Measurements from ENCODE around the gene HDAC4. TPM values are rescaled to one million over a fixed set of nuclear protein-coding genes. Genes with fewer than 3 reads are reported as not detected.

HDAC4 gene
- total and polyA plus RNA-seq, 9 donors: 10.1 to 17.6 (median 13.3) TPM

DNA sequence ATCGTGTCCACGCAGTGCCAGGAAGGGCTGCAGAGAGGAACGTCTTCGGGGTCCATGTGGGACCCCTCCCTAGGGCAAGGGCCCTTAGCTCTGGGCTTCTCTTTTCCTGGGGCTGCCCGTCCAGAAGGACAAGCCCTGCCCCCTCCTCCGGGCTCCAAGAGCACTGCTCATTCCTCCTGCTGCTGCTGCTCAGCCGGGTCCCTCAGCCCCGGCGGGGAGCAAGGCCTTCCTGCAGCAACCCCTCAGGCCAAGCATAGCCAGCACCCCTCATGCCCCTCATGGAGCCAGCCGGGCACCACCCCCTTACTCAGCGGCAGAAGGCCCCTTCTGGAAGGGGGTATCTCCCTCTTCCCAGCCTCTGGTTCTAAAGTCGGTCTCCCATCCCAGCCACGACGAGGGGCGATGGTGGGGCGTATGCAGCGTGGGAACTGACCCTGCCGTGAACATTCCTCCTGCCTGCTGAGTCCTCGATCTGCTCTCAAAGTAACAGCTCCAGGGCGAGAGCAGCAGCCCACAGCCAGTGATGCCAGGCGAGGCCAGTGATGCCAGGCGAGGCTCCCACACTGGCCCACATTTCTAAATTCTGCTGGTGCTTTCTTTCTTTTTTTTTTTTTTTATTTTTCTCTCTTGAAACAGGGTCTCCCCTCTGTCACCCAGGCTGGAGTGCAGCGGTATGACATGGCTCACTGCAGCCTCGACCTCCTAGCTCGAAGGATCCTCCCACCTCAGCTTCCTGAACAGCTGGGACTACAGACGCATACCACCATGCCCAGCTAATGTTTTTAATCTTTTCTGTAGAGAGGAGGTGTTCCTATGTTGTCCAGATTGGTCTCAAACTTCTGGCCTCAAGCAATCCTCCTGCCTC lies 99.7 kb downstream of the HDAC4 start:
- H3K36me3 ChIP-seq (ENCODE audit: control insufficient read depth, insufficient read depth, low read length): peaks cover 12% of the 10 kb centered on the region
- no peaks in the 10 kb centered on the region for H3K9me3 ChIP-seq (replicated peaks; ENCODE audit: control insufficient read depth, low read depth, low read length)
- no peak for DNase-seq
- 74% methylated on average over 17 of the region's 26 CpGs for WGBS (ENCODE audit: insufficient coverage)
- H3K4me1 ChIP-seq (ENCODE audit: control insufficient read depth, insufficient read depth, low read length): peaks cover 80% of the 10 kb centered on the region
- no peak overlapping the region for H3K4me3 ChIP-seq (ENCODE audit: low read length)
- peak overlapping the region; percentile 29 for H3K27ac ChIP-seq (ENCODE audit: low read length)
- H3K27me3 ChIP-seq (ENCODE audit: control insufficient read depth, insufficient read depth, low read length): no peaks in the 10 kb centered on the region

DNA sequence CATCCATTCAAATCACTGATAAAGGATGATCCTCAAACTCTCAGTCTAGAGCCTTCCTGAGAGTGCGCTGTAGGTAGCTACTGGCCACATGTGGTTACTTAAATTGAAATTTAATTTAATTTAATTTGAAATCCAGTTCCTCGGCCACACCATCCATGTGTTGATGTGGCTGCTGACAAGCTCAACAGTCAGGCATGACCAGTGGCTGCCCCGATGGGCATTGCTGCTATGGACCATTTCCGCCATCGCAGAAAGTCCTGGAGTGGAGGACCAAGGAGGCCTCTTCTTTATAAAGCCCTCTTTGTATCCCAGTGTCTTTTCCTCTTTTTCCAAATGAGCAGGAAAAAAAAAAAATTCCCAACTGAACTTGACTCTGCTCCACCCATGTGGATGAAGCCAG lies 100.6 kb downstream of the HDAC4 start:
- Histone ChIP-seq H3K27ac (ENCODE audit: low read length) (peak overlapping the region; percentile 29), H3K4me1 (ENCODE audit: control insufficient read depth, insufficient read depth, low read length) (peaks cover 77% of the 10 kb centered on the region)

DNA sequence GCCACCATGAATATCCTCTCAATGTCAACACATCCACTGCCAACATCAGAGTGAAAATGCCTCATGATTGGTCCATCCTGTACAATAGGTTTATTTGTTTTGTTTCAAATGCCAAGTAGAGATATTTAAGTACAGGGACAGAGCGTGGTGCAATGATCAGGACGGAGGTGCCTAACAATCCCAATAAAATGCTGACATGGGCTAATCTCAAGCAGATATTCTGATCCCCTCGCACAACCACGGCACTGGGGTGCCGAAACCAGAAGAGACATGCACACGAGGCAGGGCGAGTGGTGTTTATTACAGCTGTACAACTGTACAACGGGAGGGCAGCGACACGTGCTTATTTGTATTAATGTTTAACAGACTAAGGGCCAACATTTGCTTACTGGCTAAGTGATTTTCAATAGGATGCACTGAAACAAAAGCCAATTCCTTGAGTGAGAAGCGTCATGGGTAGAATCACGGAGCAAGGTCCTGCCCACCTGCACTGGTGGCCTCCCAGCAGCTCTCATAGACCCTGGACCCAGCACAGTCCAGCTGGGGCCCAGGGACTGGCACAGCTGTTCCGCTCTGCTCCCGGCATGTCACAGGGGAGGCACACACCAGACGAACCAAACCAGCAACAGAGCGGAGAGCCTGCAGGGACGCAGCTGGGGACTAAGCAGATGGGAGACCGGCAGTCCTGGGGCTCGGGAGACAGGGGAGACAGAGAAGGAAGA lies 101.4 kb downstream of the HDAC4 start:
- peaks cover 8% of the 10 kb centered on the region for H3K36me3 ChIP-seq (ENCODE audit: control insufficient read depth, insufficient read depth, low read length)
- DNase-seq: no peak
- 57% methylated on average over 18 of the region's 19 CpGs for WGBS (ENCODE audit: insufficient coverage)
- H3K9me3 ChIP-seq (replicated peaks; ENCODE audit: control insufficient read depth, low read depth, low read length): no peaks in the 10 kb centered on the region
- no peak overlapping the region for H3K4me3 ChIP-seq (ENCODE audit: low read length)
- H3K4me1 ChIP-seq (ENCODE audit: control insufficient read depth, insufficient read depth, low read length): peaks cover 73% of the 10 kb centered on the region
- H3K27ac ChIP-seq (ENCODE audit: low read length): peak overlapping the region; percentile 29
- H3K27me3 ChIP-seq (ENCODE audit: control insufficient read depth, insufficient read depth, low read length): no peaks in the 10 kb centered on the region

More for the DNA sequence above, 100.6 kb downstream of the HDAC4 start:
- H3K9me3 ChIP-seq (replicated peaks; ENCODE audit: control insufficient read depth, low read depth, low read length): no peaks in the 10 kb centered on the region
- no peak for DNase-seq
- no peak overlapping the region for H3K4me3 ChIP-seq (ENCODE audit: low read length)
- no peaks in the 10 kb centered on the region for H3K27me3 ChIP-seq (ENCODE audit: control insufficient read depth, insufficient read depth, low read length)
- WGBS (ENCODE audit: insufficient coverage): 96% methylated on average over 3 of the region's 5 CpGs
- H3K36me3 ChIP-seq (ENCODE audit: control insufficient read depth, insufficient read depth, low read length): peaks cover 12% of the 10 kb centered on the region

DNA sequence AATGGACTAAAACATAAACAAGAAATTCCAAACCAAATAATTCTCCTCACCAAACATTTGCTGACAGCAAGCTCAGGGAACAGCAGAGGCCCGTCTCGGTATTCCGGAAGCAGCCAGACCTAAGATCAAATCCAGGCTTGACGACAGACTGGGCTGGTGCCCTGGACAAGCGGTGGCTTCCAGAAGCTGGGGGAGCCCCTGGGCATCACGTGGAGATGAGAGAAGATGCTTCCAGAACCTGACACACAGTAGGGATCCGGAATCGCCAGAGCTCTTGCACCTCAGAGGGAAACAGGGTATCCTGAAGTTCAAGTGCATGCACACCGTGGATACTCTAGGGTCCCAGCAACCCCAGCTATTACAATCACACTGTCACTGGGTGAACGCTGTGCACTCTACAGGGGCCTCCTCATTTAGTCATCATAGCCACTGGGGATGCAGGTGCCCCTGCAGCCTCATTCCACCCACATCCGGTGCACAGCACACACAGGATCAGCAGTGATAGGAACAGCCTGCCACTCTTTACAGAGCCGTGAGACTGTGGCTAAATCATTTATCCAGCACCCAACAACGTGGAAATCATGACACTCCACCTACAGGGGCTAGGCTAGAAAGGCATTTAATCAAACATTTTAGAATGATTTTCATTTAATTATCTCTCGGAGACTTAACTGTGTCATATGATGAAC lies 102.6 kb downstream of the HDAC4 start:
- no peaks in the 10 kb centered on the region for H3K9me3 ChIP-seq (replicated peaks; ENCODE audit: control insufficient read depth, low read depth, low read length)
- peaks cover 74% of the 10 kb centered on the region for H3K4me1 ChIP-seq (ENCODE audit: control insufficient read depth, insufficient read depth, low read length)
- WGBS (ENCODE audit: insufficient coverage): 86% methylated on average over 11 of the region's 14 CpGs
- H3K27me3 ChIP-seq (ENCODE audit: control insufficient read depth, insufficient read depth, low read length): no peaks in the 10 kb centered on the region
- H3K4me3 ChIP-seq (ENCODE audit: low read length): no peak overlapping the region
- no peak for DNase-seq
- peaks cover 8% of the 10 kb centered on the region for H3K36me3 ChIP-seq (ENCODE audit: control insufficient read depth, insufficient read depth, low read length)
- no peak overlapping the region for H3K27ac ChIP-seq (ENCODE audit: low read length)

DNA sequence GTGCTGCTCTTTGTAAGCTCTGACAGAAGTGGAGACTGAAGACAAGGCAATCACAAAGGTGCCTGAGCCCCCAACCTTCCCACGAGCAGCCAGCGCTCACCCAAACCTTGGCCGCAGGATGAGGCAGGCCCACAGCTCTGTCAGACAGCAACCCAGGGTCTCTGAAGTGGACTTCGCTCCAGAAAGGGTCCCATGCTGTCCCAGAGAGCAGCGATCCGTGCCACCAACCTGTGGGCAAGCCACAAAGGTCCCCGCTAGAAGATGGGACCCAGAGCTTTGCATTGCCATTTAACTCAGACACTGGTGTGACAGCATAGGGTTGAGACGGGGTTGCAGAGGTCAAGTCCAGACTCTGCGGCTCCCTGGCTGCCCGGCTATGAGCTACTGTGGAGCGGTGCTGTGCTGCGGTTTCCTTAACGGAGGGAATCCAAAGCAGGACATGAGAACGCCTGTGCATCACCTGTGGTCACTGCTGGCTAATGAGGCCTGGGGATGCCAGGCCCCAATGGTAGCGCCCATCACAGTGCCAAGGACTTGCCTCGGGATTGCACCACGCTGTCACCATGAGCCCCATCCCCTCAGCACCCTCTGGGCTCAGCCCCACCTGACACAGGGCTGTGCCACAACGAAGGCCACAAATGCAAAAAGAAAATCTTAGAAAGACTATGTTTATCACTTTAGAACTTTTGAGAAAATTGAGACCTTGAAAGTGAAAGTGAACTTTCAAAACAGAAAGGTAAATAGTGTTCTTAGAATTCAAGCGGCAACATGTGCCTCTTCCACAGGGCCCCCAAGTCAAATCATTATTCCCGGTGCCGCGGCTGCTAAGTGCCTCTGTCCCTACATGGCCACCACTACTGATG lies 103.4 kb downstream of the HDAC4 start:
- Histone ChIP-seq H3K27me3 (ENCODE audit: control insufficient read depth, insufficient read depth, low read length) (no peaks in the 10 kb centered on the region), H3K36me3 (ENCODE audit: control insufficient read depth, insufficient read depth, low read length) (peaks cover 5% of the 10 kb centered on the region), H3K9me3 (replicated peaks; ENCODE audit: control insufficient read depth, low read depth, low read length) (no peaks in the 10 kb centered on the region), H3K27ac (ENCODE audit: low read length) (no peak overlapping the region), H3K4me3 (ENCODE audit: low read length) (no peak overlapping the region), H3K4me1 (ENCODE audit: control insufficient read depth, insufficient read depth, low read length) (peaks cover 74% of the 10 kb centered on the region)
- WGBS (ENCODE audit: insufficient coverage): 88% methylated on average over 16 of the region's 22 CpGs
- DNase-seq: no peak

DNA sequence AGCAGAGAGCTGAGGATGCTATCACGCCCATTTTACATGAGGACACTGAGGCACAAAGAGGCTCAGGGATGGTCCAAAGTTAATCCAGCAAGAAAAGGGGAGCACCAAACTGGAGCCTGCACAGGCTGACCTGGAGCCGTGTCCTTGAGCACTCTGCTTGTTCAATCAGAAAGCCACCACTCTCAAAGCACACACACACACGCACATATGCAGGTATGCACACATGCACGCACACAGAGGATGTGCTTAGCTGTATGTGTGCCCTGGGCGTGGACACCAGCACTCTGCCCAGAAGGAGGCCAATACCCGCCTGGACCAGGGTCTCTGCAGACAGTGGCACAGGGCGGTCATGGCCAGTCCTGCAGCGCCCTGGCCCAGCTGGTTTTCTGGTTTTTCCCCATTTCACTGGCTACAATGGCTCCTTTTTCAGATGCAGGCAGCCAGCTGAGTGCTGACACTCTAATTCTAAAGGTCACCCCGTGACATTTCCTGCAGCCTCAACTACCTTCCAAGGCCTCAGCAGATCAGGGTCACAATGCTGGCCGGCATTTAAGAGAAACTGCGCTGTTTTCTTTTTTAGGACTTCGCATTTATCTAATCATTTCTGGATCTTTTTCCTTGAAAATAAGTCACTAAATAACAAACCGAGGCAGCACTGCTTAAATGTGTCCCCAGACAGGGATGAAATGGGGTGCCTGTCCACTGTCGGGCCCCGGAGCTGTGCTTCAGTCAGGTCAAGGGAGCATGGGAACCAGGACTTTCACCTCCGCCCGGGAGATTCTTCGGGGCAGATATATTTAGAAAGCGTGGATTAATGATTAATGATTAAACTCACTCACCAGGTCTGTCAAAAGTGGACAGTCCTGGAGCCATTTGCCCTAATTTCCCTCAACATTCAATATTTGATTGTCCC lies 104.5 kb downstream of the HDAC4 start:
- peaks cover 2% of the 10 kb centered on the region for H3K36me3 ChIP-seq (ENCODE audit: control insufficient read depth, insufficient read depth, low read length)
- WGBS (ENCODE audit: insufficient coverage): 81% methylated on average over 14 of the region's 19 CpGs
- H3K4me1 ChIP-seq (ENCODE audit: control insufficient read depth, insufficient read depth, low read length): peaks cover 75% of the 10 kb centered on the region
- no peak overlapping the region for H3K4me3 ChIP-seq (ENCODE audit: low read length)
- no peak overlapping the region for H3K27ac ChIP-seq (ENCODE audit: low read length)
- no peaks in the 10 kb centered on the region for H3K9me3 ChIP-seq (replicated peaks; ENCODE audit: control insufficient read depth, low read depth, low read length)
- no peaks in the 10 kb centered on the region for H3K27me3 ChIP-seq (ENCODE audit: control insufficient read depth, insufficient read depth, low read length)
- no peak for DNase-seq

DNA sequence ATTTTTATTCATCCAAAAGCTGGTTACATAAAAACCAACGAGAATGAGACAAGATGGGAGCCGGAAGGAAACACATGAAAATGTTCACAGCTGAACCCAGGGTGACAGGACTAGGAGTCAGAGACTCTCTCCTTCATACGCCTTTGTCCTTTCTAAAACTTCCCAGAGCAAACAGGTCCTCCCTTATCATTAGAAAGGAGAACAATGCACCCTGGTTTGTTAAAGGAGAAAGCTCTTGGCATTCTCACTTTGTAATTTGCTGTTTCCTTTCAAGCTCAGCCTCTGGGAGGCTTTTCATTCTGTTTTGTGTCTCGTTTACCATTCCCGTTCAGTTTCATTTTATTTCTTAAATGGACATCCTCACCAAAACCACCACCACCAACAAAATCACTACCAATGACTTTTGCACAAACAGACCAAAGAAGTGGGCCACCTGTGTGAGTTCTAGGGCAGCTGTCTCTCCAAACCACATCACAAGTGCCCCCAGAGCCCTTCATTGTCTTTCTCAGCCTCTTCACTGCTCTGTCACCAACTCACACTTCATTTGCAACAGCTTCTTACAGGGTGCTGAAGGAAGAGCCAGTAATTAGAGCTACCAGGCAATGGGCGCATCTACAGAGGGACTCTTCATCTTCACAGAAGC lies 105.3 kb downstream of the HDAC4 start:
- no peaks in the 10 kb centered on the region for H3K27me3 ChIP-seq (ENCODE audit: control insufficient read depth, insufficient read depth, low read length)
- H3K9me3 ChIP-seq (replicated peaks; ENCODE audit: control insufficient read depth, low read depth, low read length): no peaks in the 10 kb centered on the region
- no peak overlapping the region for H3K4me3 ChIP-seq (ENCODE audit: low read length)
- H3K36me3 ChIP-seq (ENCODE audit: control insufficient read depth, insufficient read depth, low read length): peaks cover 2% of the 10 kb centered on the region
- WGBS (ENCODE audit: insufficient coverage): 67% methylated on average over 2 of the region's 6 CpGs
- no peak for DNase-seq
- peaks cover 75% of the 10 kb centered on the region for H3K4me1 ChIP-seq (ENCODE audit: control insufficient read depth, insufficient read depth, low read length)
- no peak overlapping the region for H3K27ac ChIP-seq (ENCODE audit: low read length)

DNA sequence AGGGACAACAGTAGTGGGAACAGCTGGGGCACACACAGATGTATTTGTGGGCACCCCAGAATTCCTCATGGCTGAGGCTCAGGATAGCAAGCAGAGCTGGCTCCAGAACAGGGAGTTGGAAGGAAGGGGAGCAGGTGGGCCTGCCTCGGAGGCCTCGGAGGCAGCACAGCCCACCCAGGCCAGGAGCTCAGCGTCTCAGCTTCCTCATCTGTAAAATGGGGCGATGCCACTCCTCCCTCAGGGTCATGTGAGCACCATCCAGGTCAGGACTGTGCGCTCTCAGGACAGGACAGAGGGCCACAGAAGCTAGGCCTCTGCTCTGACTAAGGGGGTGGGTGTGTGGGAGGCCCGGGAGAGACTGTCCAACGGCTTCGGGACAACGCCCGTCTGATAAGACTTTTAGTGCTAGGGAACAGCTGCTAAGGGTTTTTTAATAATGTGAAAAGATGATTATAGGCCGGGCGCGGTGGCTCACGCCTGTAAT lies 106.2 kb downstream of the HDAC4 start:
- H3K4me1 ChIP-seq (ENCODE audit: control insufficient read depth, insufficient read depth, low read length): peaks cover 72% of the 10 kb centered on the region
- H3K4me3 ChIP-seq (ENCODE audit: low read length): no peak overlapping the region
- peaks cover 2% of the 10 kb centered on the region for H3K36me3 ChIP-seq (ENCODE audit: control insufficient read depth, insufficient read depth, low read length)
- DNase-seq: no peak
- H3K27ac ChIP-seq (ENCODE audit: low read length): no peak overlapping the region
- no peaks in the 10 kb centered on the region for H3K27me3 ChIP-seq (ENCODE audit: control insufficient read depth, insufficient read depth, low read length)
- WGBS (ENCODE audit: insufficient coverage): 89% methylated on average over 8 of the region's 14 CpGs
- no peaks in the 10 kb centered on the region for H3K9me3 ChIP-seq (replicated peaks; ENCODE audit: control insufficient read depth, low read depth, low read length)

Measured in muscle of leg (tissue), 11 donors.